GM18868 (cell line): ENCODE results near the gene EFCC1.

Experiments used
- ATAC-seq: cut with Tn5 transposase; IDR thresholded peaks from one replicate; pipeline ENCODE4 v1.9.1; 2021; ENCODE audit warnings: mild to moderate bottlenecking, moderate library complexity; ENCODE audit not compliant: unreplicated experiment

EFCC1 gene

GRCh38 chr3:129001101-129001805 is at the start of gene EFCC1:
EFCC1 (plus strand) TSS chr3:129001304; CDS start chr3:129001629, 325 bp downstream.
- no peak for ATAC-seq

GRCh38 chr3:128956440-128956839 is 44.7 kb upstream of the EFCC1 start:
- ATAC-seq, result no peak

- ATAC-seq, result no peak
Observed at GRCh38 chr3:128965280-128965679, 35.8 kb upstream of the EFCC1 start.

GRCh38 chr3:128965818-128966217 is 35.3 kb upstream of the EFCC1 start:
- no peak for ATAC-seq

GRCh38 chr3:128967748-128968355 is 33.3 kb upstream of the EFCC1 start:
- no peak for ATAC-seq

GRCh38 chr3:128969993-128970739 is 30.9 kb upstream of the EFCC1 start:
- no peak for ATAC-seq

GRCh38 chr3:128970740-128971047 is 30.4 kb upstream of the EFCC1 start:
- ATAC-seq, result no peak

- no peak for ATAC-seq
Observed at GRCh38 chr3:128971421-128972100, 29.5 kb upstream of the EFCC1 start.

- ATAC-seq, result no peak
Observed at GRCh38 chr3:128973988-128974564, 27.0 kb upstream of the EFCC1 start.

GRCh38 chr3:128975276-128975675 is 25.8 kb upstream of the EFCC1 start:
- no peak for ATAC-seq

GRCh38 chr3:128983293-128984069 is 17.6 kb upstream of the EFCC1 start:
- no peak for ATAC-seq

- ATAC-seq, result no peak
Observed at GRCh38 chr3:128984596-128984995, 16.5 kb upstream of the EFCC1 start.

- no peak for ATAC-seq
Observed at GRCh38 chr3:128987302-128988100, 13.6 kb upstream of the EFCC1 start.

GRCh38 chr3:128988286-128988685 is 12.8 kb upstream of the EFCC1 start:
- no peak for ATAC-seq

GRCh38 chr3:128991355-128991895 is 9.7 kb upstream of the EFCC1 start:
- no peak for ATAC-seq

GRCh38 chr3:128992926-128993460 is 8.1 kb upstream of the EFCC1 start:
- ATAC-seq, result no peak

GRCh38 chr3:128993461-128994172 is 7.5 kb upstream of the EFCC1 start, which contains the start of gene CFAP92:
CFAP92 (minus strand) TSS chr3:128994076; CDS start chr3:128993304, 772 bp downstream.
- peak; percentile 94 for ATAC-seq

GRCh38 chr3:128994173-128994512 is 7.0 kb upstream of the EFCC1 start:
- no peak for ATAC-seq
